ENCODE results near the gene GRM7.

DNA sequence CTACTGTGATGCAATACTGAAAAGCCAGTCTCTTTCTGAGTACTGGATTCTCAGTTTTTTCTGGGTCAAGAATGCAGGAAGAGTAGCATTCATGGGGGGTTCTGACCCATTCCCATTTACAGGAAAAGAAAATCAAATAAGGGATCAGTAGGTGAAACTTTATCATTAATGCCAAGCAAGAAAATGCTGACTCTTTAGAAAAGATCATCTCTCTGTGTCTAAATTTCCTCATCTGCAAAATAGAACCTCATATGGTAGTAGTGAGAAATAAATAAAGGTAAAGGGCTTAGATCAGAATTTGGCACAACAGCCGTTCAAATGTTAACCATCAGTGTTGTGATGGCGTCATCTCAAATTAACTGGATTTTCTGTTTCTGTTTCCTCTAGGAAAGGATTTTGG, 833.1 kb downstream of the GRM7 start:
- TF ChIP-seq YY1 (IDR thresholded peaks at IDR 0.05): no peak
- TF ChIP-seq, protein P1, sequence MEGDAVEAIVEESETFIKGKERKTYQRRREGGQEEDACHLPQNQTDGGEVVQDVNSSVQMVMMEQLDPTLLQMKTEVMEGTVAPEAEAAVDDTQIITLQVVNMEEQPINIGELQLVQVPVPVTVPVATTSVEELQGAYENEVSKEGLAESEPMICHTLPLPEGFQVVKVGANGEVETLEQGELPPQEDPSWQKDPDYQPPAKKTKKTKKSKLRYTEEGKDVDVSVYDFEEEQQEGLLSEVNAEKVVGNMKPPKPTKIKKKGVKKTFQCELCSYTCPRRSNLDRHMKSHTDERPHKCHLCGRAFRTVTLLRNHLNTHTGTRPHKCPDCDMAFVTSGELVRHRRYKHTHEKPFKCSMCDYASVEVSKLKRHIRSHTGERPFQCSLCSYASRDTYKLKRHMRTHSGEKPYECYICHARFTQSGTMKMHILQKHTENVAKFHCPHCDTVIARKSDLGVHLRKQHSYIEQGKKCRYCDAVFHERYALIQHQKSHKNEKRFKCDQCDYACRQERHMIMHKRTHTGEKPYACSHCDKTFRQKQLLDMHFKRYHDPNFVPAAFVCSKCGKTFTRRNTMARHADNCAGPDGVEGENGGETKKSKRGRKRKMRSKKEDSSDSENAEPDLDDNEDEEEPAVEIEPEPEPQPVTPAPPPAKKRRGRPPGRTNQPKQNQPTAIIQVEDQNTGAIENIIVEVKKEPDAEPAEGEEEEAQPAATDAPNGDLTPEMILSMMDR (IDR thresholded peaks at IDR 0.05; ENCODE audit: low read depth, low read length, missing input control): no peak
- no peak for TF ChIP-seq SP1 (IDR thresholded peaks at IDR 0.05)
- TF ChIP-seq GABPA (IDR thresholded peaks at IDR 0.05 in 1 of 2, conservative IDR thresholded peaks at IDR 0.05 in 1 of 2): no peak
- TF ChIP-seq, protein P2, sequence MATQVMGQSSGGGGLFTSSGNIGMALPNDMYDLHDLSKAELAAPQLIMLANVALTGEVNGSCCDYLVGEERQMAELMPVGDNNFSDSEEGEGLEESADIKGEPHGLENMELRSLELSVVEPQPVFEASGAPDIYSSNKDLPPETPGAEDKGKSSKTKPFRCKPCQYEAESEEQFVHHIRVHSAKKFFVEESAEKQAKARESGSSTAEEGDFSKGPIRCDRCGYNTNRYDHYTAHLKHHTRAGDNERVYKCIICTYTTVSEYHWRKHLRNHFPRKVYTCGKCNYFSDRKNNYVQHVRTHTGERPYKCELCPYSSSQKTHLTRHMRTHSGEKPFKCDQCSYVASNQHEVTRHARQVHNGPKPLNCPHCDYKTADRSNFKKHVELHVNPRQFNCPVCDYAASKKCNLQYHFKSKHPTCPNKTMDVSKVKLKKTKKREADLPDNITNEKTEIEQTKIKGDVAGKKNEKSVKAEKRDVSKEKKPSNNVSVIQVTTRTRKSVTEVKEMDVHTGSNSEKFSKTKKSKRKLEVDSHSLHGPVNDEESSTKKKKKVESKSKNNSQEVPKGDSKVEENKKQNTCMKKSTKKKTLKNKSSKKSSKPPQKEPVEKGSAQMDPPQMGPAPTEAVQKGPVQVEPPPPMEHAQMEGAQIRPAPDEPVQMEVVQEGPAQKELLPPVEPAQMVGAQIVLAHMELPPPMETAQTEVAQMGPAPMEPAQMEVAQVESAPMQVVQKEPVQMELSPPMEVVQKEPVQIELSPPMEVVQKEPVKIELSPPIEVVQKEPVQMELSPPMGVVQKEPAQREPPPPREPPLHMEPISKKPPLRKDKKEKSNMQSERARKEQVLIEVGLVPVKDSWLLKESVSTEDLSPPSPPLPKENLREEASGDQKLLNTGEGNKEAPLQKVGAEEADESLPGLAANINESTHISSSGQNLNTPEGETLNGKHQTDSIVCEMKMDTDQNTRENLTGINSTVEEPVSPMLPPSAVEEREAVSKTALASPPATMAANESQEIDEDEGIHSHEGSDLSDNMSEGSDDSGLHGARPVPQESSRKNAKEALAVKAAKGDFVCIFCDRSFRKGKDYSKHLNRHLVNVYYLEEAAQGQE (IDR thresholded peaks at IDR 0.05): no peak
- TF ChIP-seq TAF1 (conservative IDR thresholded peaks at IDR 0.05): no peak
- TF ChIP-seq, protein P3, sequence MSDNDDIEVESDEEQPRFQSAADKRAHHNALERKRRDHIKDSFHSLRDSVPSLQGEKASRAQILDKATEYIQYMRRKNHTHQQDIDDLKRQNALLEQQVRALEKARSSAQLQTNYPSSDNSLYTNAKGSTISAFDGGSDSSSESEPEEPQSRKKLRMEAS (IDR thresholded peaks at IDR 0.05): no peak
- TF ChIP-seq JUND (IDR thresholded peaks at IDR 0.05): no peak
- TF ChIP-seq HNF4A (conservative IDR thresholded peaks at IDR 0.05): no peak
- TF ChIP-seq, protein P4, sequence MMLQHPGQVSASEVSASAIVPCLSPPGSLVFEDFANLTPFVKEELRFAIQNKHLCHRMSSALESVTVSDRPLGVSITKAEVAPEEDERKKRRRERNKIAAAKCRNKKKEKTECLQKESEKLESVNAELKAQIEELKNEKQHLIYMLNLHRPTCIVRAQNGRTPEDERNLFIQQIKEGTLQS (IDR thresholded peaks at IDR 0.05): no peak
- TF ChIP-seq, protein P5, sequence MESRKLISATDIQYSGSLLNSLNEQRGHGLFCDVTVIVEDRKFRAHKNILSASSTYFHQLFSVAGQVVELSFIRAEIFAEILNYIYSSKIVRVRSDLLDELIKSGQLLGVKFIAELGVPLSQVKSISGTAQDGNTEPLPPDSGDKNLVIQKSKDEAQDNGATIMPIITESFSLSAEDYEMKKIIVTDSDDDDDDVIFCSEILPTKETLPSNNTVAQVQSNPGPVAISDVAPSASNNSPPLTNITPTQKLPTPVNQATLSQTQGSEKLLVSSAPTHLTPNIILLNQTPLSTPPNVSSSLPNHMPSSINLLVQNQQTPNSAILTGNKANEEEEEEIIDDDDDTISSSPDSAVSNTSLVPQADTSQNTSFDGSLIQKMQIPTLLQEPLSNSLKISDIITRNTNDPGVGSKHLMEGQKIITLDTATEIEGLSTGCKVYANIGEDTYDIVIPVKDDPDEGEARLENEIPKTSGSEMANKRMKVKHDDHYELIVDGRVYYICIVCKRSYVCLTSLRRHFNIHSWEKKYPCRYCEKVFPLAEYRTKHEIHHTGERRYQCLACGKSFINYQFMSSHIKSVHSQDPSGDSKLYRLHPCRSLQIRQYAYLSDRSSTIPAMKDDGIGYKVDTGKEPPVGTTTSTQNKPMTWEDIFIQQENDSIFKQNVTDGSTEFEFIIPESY (IDR thresholded peaks at IDR 0.05): no peak
- no peak for TF ChIP-seq EGR1 (IDR thresholded peaks at IDR 0.05; ENCODE audit: low read depth in 2 of 2)

All from liver (tissue), 3 donors.